HL-60/S4 treated with phorbol 12-myristate 13-acetate at 8.2 ng/mL for 4 days and 3 days (cell line): ENCODE results near the gene NCEH1.
"Not testable (repeated sequence)": the region's sequence is repeated elsewhere in the genome, so short reads cannot be mapped to it uniquely, and the experiment has no call there.

Source experiments
- in situ Hi-C: fragments of 300-500 bp; cut with MboI; formaldehyde crosslinking; loops from 2 replicates; pipeline ENCODE4 v1.15.0; 2022; ENCODE audit warnings: low sequenced_read_pairs

The NCEH1 gene

GRCh38 chr3:172710664-172711453 is at the start of gene NCEH1:
Gene NCEH1, minus strand, starts transcription at chr3:172711067. Its CDS starts 83 bp downstream, at chr3:172710984.
- in situ Hi-C loops = no loop called here

- in situ Hi-C loops = not testable (repeated sequence)
These were observed 49.5 kb upstream of the NCEH1 start for GRCh38 chr3:172760416-172760815.

GRCh38 chr3:172753125-172753524 is 42.3 kb upstream of the NCEH1 start:
- in situ Hi-C loops = no loop called here

GRCh38 chr3:172752651-172753050 is 41.8 kb upstream of the NCEH1 start:
- in situ Hi-C loops = no loop called here

GRCh38 chr3:172751175-172751704 is 40.4 kb upstream of the NCEH1 start:
- in situ Hi-C loops = no loop called here

- in situ Hi-C loops = no loop called here
These were observed 39.7 kb upstream of the NCEH1 start, which contains the start of gene ECT2 for GRCh38 chr3:172750368-172751174. Gene ECT2, plus strand, starts transcription at chr3:172750726. Its CDS starts 3,805 bp downstream, at chr3:172754531.

GRCh38 chr3:172750069-172750367 is 39.2 kb upstream of the NCEH1 start:
- in situ Hi-C loops = no loop called here

GRCh38 chr3:172749230-172749965 is 38.5 kb upstream of the NCEH1 start:
- in situ Hi-C loops = no loop called here

GRCh38 chr3:172746475-172746874 is 35.6 kb upstream of the NCEH1 start:
- in situ Hi-C loops = no loop called here

- in situ Hi-C loops = no loop called here
These were observed 28.6 kb upstream of the NCEH1 start for GRCh38 chr3:172739462-172739861.

- in situ Hi-C loops = no loop called here
These were observed 24.1 kb upstream of the NCEH1 start for GRCh38 chr3:172735014-172735413.

- in situ Hi-C loops = no loop called here
These were observed 15.5 kb upstream of the NCEH1 start for GRCh38 chr3:172726380-172726779.

GRCh38 chr3:172722536-172723040 is 11.7 kb upstream of the NCEH1 start:
- in situ Hi-C loops = not testable (repeated sequence)

- in situ Hi-C loops = no loop called here
These were observed 6.7 kb upstream of the NCEH1 start for GRCh38 chr3:172717493-172718088.

GRCh38 chr3:172716476-172716875 is 5.6 kb upstream of the NCEH1 start:
- in situ Hi-C loops = no loop called here

- in situ Hi-C loops = no loop called here
These were observed 2.4 kb upstream of the NCEH1 start for GRCh38 chr3:172713316-172713715.

- in situ Hi-C loops = no loop called here
These were observed 558 bp upstream of the NCEH1 start for GRCh38 chr3:172711454-172711795.

GRCh38 chr3:172709774-172710663 is 848 bp downstream of the NCEH1 start:
- in situ Hi-C loops = no loop called here

GRCh38 chr3:172708921-172709773 is 1.7 kb downstream of the NCEH1 start:
- in situ Hi-C loops = no loop called here
